ENCODE results near the gene ZEB2. TPM values are rescaled to one million over a fixed set of nuclear protein-coding genes. Genes with fewer than 3 reads are reported as not detected.
"Not testable (repeated sequence)": the region's sequence is repeated elsewhere in the genome, so short reads cannot be mapped to it uniquely, and the experiment has no call there.

ZEB2 gene
- total and polyA plus RNA-seq, 2 donors (not counting 3 experiments of a cell fraction or from before 2014, with no cell fraction given), result 17.9 to 49.6 TPM

- ChIA-PET CTCF (interaction anchor here (0.5 to 1.1 kb wide), 2 partner anchors 10 to 157 kb away, joined by 3 read pairs; no protein-coding TSS in a partner anchor), POLR2A (no interaction called here)
- FAIRE-seq (no peak), DNase-seq (ENCODE audit: low read depth, low spot score) (no peak)
- H3K9ac ChIP-seq (replicated peaks; ENCODE audit: extremely low read depth, insufficient read depth, low read length), result no peak overlapping the region
- no peak overlapping the region for H2AFZ ChIP-seq (ENCODE audit: low read depth, low read length)
- H3K36me3 ChIP-seq (ENCODE audit: control insufficient read depth in 2 of 2, extremely low read depth in 1 of 2, insufficient read depth in 2 of 2, low read length in 2 of 2), result no peaks in the 10 kb centered on the region
- no peaks in the 10 kb centered on the region for H3K9me3 ChIP-seq (replicated peaks; ENCODE audit: control insufficient read depth, insufficient read depth, low read length)
- no peaks in the 10 kb centered on the region for H3K79me2 ChIP-seq (ENCODE audit: control insufficient read depth, insufficient read depth, low read length)
- H3K27me3 ChIP-seq (ENCODE audit: control insufficient read depth in 2 of 2, insufficient read depth in 2 of 2, low read length in 2 of 2), result no peaks in the 10 kb centered on the region
- intact Hi-C loops (cut with micrococcal nuclease) (no loop called here), dilution Hi-C loops (cut with MboI; ENCODE audit: extremely low pct_ligation_motif_present, low sequenced_read_pairs) (loop anchor here (25.0 kb wide), 1 partner anchor 147 kb away; the partner anchor contains the start of gene ZEB2)
- H4K20me1 ChIP-seq (replicated peaks; ENCODE audit: control insufficient read depth, extremely low read depth, insufficient read depth, low read length), result no peaks in the 10 kb centered on the region
- no peak overlapping the region for H3K27ac ChIP-seq (ENCODE audit: insufficient read depth, low read depth, low read length)
- no peaks in the 10 kb centered on the region for H3K4me1 ChIP-seq (ENCODE audit: control insufficient read depth, extremely low read depth, insufficient read depth, low read length)
- TF ChIP-seq POLR2AphosphoS5 (IDR thresholded peaks at IDR 0.05; ENCODE audit: insufficient read depth, low read depth, low read length), result no peak
- no peak for TF ChIP-seq FOS (IDR thresholded peaks at IDR 0.05; ENCODE audit: borderline replicate concordance, insufficient read depth, low read length)
- no peak for TF ChIP-seq MYC (IDR thresholded peaks at IDR 0.05; ENCODE audit: low read depth, low read length)
- no peak for TF ChIP-seq GATA2 (IDR thresholded peaks at IDR 0.05; ENCODE audit: insufficient read depth, insufficient read length, low read depth, low read length)
- no peak for TF ChIP-seq MAX (IDR thresholded peaks at IDR 0.05; ENCODE audit: insufficient read depth, insufficient read length)
- no peak for TF ChIP-seq JUN (IDR thresholded peaks at IDR 0.05; ENCODE audit: borderline replicate concordance, insufficient read depth, insufficient read length, low read depth)
- no peak for TF ChIP-seq POLR2A (IDR thresholded peaks at IDR 0.05; ENCODE audit: low read depth, low read length)
- no peak for TF ChIP-seq CTCF (IDR thresholded peaks at IDR 0.05; ENCODE audit: extremely low read depth in 1 of 2, insufficient read depth in 1 of 2, low read depth in 1 of 2, low read length in 2 of 2)
- H3K9me1 ChIP-seq (replicated peaks; ENCODE audit: control insufficient read depth, extremely low read depth, insufficient read depth, low read length), result no peaks in the 10 kb centered on the region
- BruUV-seq (replicated peaks), result no TSS peak
- H3K4me2 ChIP-seq (ENCODE audit: insufficient read depth, low read length), result no peak overlapping the region
- H3K4me3 ChIP-seq (replicated peaks in 1 of 3; ENCODE audit: insufficient read depth in 1 of 3, low read depth in 1 of 3, low read length in 3 of 3), result no peak overlapping the region
These were observed 154.8 kb downstream of the ZEB2 start for GRCh38 chr2:144364944-144365738.

- intact Hi-C loops (cut with micrococcal nuclease); H4K20me1 ChIP-seq (replicated peaks; ENCODE audit: control insufficient read depth, extremely low read depth, insufficient read depth, low read length); H3K36me3 ChIP-seq (ENCODE audit: control insufficient read depth in 2 of 2, extremely low read depth in 1 of 2, insufficient read depth in 2 of 2, low read length in 2 of 2); H3K27ac ChIP-seq (ENCODE audit: insufficient read depth, low read depth, low read length); H3K4me3 ChIP-seq (replicated peaks in 1 of 3; ENCODE audit: insufficient read depth in 1 of 3, low read depth in 1 of 3, low read length in 3 of 3); H3K27me3 ChIP-seq (ENCODE audit: control insufficient read depth in 2 of 2, insufficient read depth in 2 of 2, low read length in 2 of 2); H3K4me1 ChIP-seq (ENCODE audit: control insufficient read depth, extremely low read depth, insufficient read depth, low read length); H3K9me1 ChIP-seq (replicated peaks; ENCODE audit: control insufficient read depth, extremely low read depth, insufficient read depth, low read length); H3K4me2 ChIP-seq (ENCODE audit: insufficient read depth, low read length); DNase-seq (ENCODE audit: low read depth, low spot score); H2AFZ ChIP-seq (ENCODE audit: low read depth, low read length); FAIRE-seq; H3K9me3 ChIP-seq (replicated peaks; ENCODE audit: control insufficient read depth, insufficient read depth, low read length); H3K9ac ChIP-seq (replicated peaks; ENCODE audit: extremely low read depth, insufficient read depth, low read length); H3K79me2 ChIP-seq (ENCODE audit: control insufficient read depth, insufficient read depth, low read length); BruUV-seq (replicated peaks): not testable (repeated sequence)
- ChIA-PET POLR2A (interaction anchor here (0.7 kb wide), 1 partner anchor 12 kb away, joined by 5 read pairs; no protein-coding TSS in a partner anchor), CTCF (interaction anchor here (1.1 kb wide), 1 partner anchor 9 kb away, joined by 3 read pairs; no protein-coding TSS in a partner anchor)
- dilution Hi-C loops (cut with MboI; ENCODE audit: extremely low pct_ligation_motif_present, low sequenced_read_pairs), result loop anchor here (25.0 kb wide), 1 partner anchor 148 kb away; the partner anchor contains the start of gene ZEB2
These were observed 155.7 kb downstream of the ZEB2 start for GRCh38 chr2:144364247-144364646.

Data from endothelial cell of umbilical vein (primary cell).